Measurements from ENCODE around the gene KRTAP9-2.
"Not testable (repeated sequence)": the region's sequence is repeated elsewhere in the genome, so short reads cannot be mapped to it uniquely, and the experiment has no call there.

The KRTAP9-2 gene

GRCh38 chr17:41267711-41268110 lies 41.3 kb downstream of the KRTAP9-2 start:
- no peak for TF ChIP-seq ZFX (IDR thresholded peaks at IDR 0.05)
- TF ChIP-seq CTCF (conservative IDR thresholded peaks at IDR 0.05): no peak
- no peak overlapping the region for H3K27ac ChIP-seq

- not testable (repeated sequence) for H3K27ac ChIP-seq
Measured at GRCh38 chr17:41271323-41271722, 44.9 kb downstream of the KRTAP9-2 start.

- no peak overlapping the region for H3K27ac ChIP-seq
- TF ChIP-seq ZFX (IDR thresholded peaks at IDR 0.05) (no peak), CTCF (conservative IDR thresholded peaks at IDR 0.05) (no peak)
Measured at GRCh38 chr17:41271858-41272257, 45.4 kb downstream of the KRTAP9-2 start.

GRCh38 chr17:41275648-41276190 lies 49.3 kb downstream of the KRTAP9-2 start, which contains the start of gene KRTAP9-7:
KRTAP9-7 (plus strand) TSS chr17:41275698; CDS start chr17:41275698, 0 bp downstream.
- not testable (repeated sequence) for H3K27ac ChIP-seq
